Heart left ventricle (tissue), 16 donors: ENCODE results near the gene TH. TPM values are rescaled to one million over a fixed set of nuclear protein-coding genes. Genes with fewer than 3 reads are reported as not detected.

Source experiments
- ATAC-seq, 4 donors: fragments of 200-7000 bp; cut with Tn5 transposase; one replicate each; pipeline ENCODE4 v1.9.1; 2020 to 2022; ENCODE audit warnings: moderate library complexity in 4 of 4, mild to moderate bottlenecking in 3 of 4, moderate number of reproducible peaks in 1 of 4
- DNase-seq, 5 donors: peaks; one replicate each; pipeline ENCODE4 v3.0.0-alpha.2; 2020
- H3K27ac ChIP-seq, 12 donors: fragments of 200-600 bp; sonication (generic) in 4 of 12; one replicate each; pipeline versions ENCODE4 v1.5.0 to v1.8.0; 2016 to 2022; ENCODE audit warnings: mild to moderate bottlenecking in 2 of 12
- H3K27me3 ChIP-seq, 9 donors: fragments of 200-600 bp; sonication (generic) in 2 of 9; one replicate each; pipeline versions ENCODE4 v1.5.1 to v1.8.0; 2016 to 2022; ENCODE audit warnings: mild to moderate bottlenecking in 3 of 9
- H3K36me3 ChIP-seq, 9 donors: fragments of 200-600 bp; sonication (generic) in 2 of 9; one replicate each; pipeline versions ENCODE4 v1.5.0 to v1.8.0; 2018 to 2022; ENCODE audit warnings: mild to moderate bottlenecking in 2 of 9
- H3K4me1 ChIP-seq, 12 donors: fragments of 200-600 bp; sonication (generic) in 4 of 12; one replicate each; pipeline versions ENCODE4 v1.5.0 to v1.8.0; 2016 to 2022; ENCODE audit warnings: mild to moderate bottlenecking in 3 of 12
- H3K4me3 ChIP-seq, 12 donors: fragments of 200-600 bp; sonication (generic) in 4 of 12; one replicate each; pipeline versions ENCODE4 v1.5.0 to v1.8.0; 2017 to 2022; ENCODE audit warnings: mild to moderate bottlenecking in 9 of 12, moderate library complexity in 4 of 12
- H3K9me3 ChIP-seq, 12 donors: fragments of 200-600 bp; sonication (generic) in 4 of 12; one replicate each; pipeline versions ENCODE4 v1.5.0 to v1.8.0; 2016 to 2022; ENCODE audit warnings: mild to moderate bottlenecking in 1 of 12
- CTCF ChIP-seq, 12 donors: fragments of 200-600 bp; sonication (generic) in 4 of 12; IDR thresholded peaks; one replicate each; pipeline versions ENCODE4 v1.5.0 to v1.8.0; 2018 to 2022; ENCODE audit warnings: antibody characterized with exemption in 12 of 12, mild to moderate bottlenecking in 5 of 12
- POLR2A ChIP-seq, 2 donors: fragments of 450-650 bp; IDR thresholded peaks; one replicate each; pipeline ENCODE4 v1.6.1; 2017; ENCODE audit warnings: antibody characterized with exemption in 2 of 2, mild to moderate bottlenecking in 2 of 2, moderate library complexity in 2 of 2
- WGBS, 4 donors: extraction: QIAGEN DNeasy Blood & Tissue Kit in 2 of 4; methylation state at CpG; one replicate each; pipeline versions ENCODE4 v1.1.5 to v1.1.7; 2013 to 2018; 5-methylcytosine and 5-hydroxymethylcytosine counted together
- intact Hi-C, 10 donors: fragments of 100-400 bp; cut with DNase I; formaldehyde crosslinking; loops; one replicate each; pipeline versions ENCODE4 v1.11.1 to v1.14.2; 2022
- polyA plus RNA-seq, 2 donors: library from polyadenylated mRNA; stranded (reverse); fragments of 200-250 nt; gene quantifications; one replicate each; pipeline ENCODE4 v1.2.3, GENCODE V29; 2013
- total RNA-seq, 9 donors: library from RNA; depleted of rRNA in 2 of 9; stranded (reverse); fragments of >200 nt in 2 of 9; fragmentation: NEBNext Ultra II Directional in 3 of 9; extraction: Animal tissue kit (Norgen Biotek cat#: 25700) in 3 of 9; gene quantifications; one replicate each; pipeline versions ENCODE4 v1.1.0 to v1.2.4, GENCODE V29; 2016 to 2023
- donor health status: ischemic (EF 13 %, LVEDD 7.1; RV severe dilation, severe dysfunction).
- donor health status: healthy with polysubstance abuse.
- donor health status: DM: no; HTN: yes; CAD: no.
- donor health status: DM: no; HTN: no; CAD: no.
- donor health status: ischemic (EF 25% LVEDD 6.9; RV normal size, moderate dysfunction).
- donor health status: ischemic (EF 25% LVEDD 5.7; RV mildly dilated, moderate dysfunction).
- donor health status: healthy.
- donor health status: DM: yes; HTN: yes; CAD: no.
- donor health status: ischemic (EF 35%, LVEDD 5.7; RV mildly dilated, moderate dysfunction).
- donor health status: nonischemic (EF 11% LVEDD 7.7; RV severe dilation, severe dysfunction).
- donor health status: DM: yes; HTN: yes; CAD: no.
- donor health status: PGD.
- donor health status: ischemic (EF 29% LVEDD 5.4; RV normal size, mild dysfunction).
- donor health status: nonischemic (EF 23%, LVEDD 6.1; RV moderate dilation, normal function).

TH gene
- total and polyA plus RNA-seq, 11 donors = 0.08 TPM; not detected in 10

- no peaks in the 10 kb centered on the region for H3K36me3 ChIP-seq
- no peaks in the 10 kb centered on the region for H3K9me3 ChIP-seq
- H3K4me1 ChIP-seq = peaks cover 0 to 23% (median 2%) of the 10 kb centered on the region in 12 donors
- no peak overlapping the region for H3K4me3 ChIP-seq
- TF ChIP-seq CTCF (IDR thresholded peaks at IDR 0.05) (no peak), POLR2A (IDR thresholded peaks at IDR 0.05) (no peak)
- intact Hi-C loops = loop anchor here in 6 of 10 donors (10.0 kb wide), 3 partner anchors 332 to 702 kb away; no protein-coding TSS in a partner anchor
- WGBS, 4 donors = 86 to 92% (median 91%) methylated on average over 7 to 10 of the region's 10 CpGs
- no peak overlapping the region for H3K27ac ChIP-seq
- H3K27me3 ChIP-seq = peaks cover 0 to 35% (median 0%) of the 10 kb centered on the region in 9 donors
- DNase-seq = no peak
- ATAC-seq = no peak
These were observed 20.8 kb upstream of the TH start for GRCh38 chr11:2192435-2192834.

DNA sequence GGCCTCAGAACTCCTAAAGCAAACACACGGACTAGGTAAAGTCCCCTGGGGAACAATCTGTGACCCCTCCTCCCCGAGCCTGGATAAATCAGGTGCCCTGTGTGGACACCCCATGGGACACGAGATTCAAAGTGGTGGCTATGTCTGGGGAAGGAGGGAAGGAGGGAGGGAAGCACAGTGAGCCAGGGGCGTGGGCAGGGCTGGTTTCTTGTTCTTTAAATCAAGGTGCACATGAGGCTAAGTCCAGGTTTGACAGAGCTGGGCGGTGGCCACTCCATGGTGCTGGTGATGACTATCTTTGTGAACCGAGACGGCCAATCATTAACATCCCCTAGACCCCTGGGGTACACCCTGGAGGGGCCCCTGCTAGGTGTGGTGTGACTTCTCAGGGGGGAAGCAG, 20.3 kb upstream of the TH start:
- 89 to 93% (median 89%) methylated on average over 7 of the region's 7 CpGs for WGBS, 4 donors
- DNase-seq = no peak
- intact Hi-C loops = loop anchor here in 6 of 10 donors (10.0 kb wide), 3 partner anchors 333 to 703 kb away; no protein-coding TSS in a partner anchor
- no peak overlapping the region for H3K4me3 ChIP-seq
- H3K27ac ChIP-seq = no peak overlapping the region
- no peak for TF ChIP-seq POLR2A (IDR thresholded peaks at IDR 0.05)
- TF ChIP-seq CTCF (IDR thresholded peaks at IDR 0.05) = no peak
- ATAC-seq = no peak
- peaks cover 0 to 23% (median 2%) of the 10 kb centered on the region in 12 donors for H3K4me1 ChIP-seq
- H3K9me3 ChIP-seq = no peaks in the 10 kb centered on the region
- peaks cover 0 to 37% (median 0%) of the 10 kb centered on the region in 9 donors for H3K27me3 ChIP-seq
- no peaks in the 10 kb centered on the region for H3K36me3 ChIP-seq

DNA sequence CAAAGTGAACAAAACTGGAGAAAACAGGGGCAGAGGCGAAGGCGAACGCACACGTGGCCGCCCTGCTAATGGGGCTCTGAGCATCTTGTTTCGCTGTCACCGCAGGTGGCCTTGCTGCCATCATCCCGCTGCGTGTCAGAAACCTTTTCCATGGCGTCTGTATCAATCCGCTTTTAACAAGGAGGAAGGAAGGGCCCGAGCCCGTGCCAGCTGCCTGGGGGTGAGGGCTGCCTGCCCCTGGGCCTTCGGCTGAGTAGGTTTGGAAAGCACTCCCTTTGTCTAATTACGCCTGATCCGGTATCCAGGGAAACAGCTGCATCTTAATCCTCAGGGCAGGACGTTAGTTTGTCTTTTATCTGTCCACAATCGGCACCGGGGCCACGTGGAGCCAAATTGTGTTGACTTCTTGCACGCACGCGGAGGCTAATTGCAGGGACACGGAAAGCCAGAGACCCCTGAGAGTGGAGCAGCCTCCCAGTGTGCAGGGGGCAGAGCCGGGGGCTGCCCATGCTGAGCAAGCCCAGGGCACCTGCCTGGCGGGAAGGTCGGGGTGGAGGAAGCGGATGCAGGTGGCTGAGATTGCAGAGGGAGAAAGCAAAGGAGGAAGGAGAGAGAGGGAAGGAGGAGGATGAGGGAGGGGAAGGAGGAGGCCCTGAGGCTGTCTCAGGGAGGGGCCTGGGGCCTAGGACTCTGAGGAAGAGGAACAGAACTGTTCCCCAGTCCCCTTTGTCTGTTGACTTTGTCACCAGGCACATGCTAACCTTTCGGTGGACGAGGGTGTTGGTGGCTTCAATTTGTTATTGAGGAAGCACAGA, 19.2 kb upstream of the TH start:
- Histone ChIP-seq H3K4me1 (peaks cover 0 to 23% (median 2%) of the 10 kb centered on the region in 12 donors), H3K36me3 (no peaks in the 10 kb centered on the region), H3K9me3 (no peaks in the 10 kb centered on the region), H3K4me3 (no peak overlapping the region), H3K27me3 (peaks cover 0 to 46% (median 3%) of the 10 kb centered on the region in 9 donors), H3K27ac (no peak overlapping the region)
- DNase-seq (no peak), ATAC-seq (peak in 1 of 4 donors; percentile 33)
- intact Hi-C loops = loop anchor here in 6 of 10 donors (10.0 kb wide), 3 partner anchors 334 to 704 kb away; no protein-coding TSS in a partner anchor
- WGBS, 4 donors = 55 to 70% (median 60%) methylated on average over 25 to 30 of the region's 30 CpGs
- TF ChIP-seq CTCF (IDR thresholded peaks at IDR 0.05) (no peak), POLR2A (IDR thresholded peaks at IDR 0.05) (no peak)

DNA sequence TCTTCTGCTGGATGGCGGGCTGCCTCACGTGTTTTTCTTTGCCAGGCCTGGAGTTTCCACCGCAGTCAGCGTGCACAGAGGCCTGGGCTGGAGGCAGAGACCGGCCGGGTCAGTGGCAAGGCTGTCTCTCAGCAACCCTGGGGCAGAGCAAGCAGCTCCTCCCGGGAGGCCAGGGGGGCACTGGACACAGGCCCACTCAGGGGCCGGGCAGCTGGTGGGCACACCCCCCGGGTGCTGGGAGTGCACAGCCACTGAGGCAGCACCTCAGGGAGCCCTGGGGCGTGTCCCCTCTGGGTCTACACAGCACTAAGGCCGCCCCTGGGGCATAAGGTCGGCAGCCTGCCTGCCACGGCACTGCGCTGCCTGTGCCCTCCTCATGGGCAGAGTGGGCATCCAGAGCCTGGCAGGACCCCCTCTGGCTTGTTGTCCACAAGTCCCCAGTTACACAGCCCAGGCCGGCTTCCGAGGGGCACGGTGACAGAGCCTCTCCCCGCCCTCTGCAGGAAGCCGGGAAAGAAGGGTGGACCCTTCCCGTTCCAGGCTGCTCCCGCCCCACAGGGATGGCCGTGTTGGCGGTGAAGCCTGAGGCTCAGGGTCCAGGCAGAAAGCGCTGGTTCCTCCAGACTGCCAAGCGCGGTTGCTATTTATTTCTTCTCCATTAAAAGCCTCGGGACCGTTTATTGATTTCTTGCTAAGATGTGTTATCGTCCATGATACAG, 18.5 kb upstream of the TH start:
- no peak overlapping the region for H3K4me3 ChIP-seq
- H3K4me1 ChIP-seq = peaks cover 0 to 23% (median 2%) of the 10 kb centered on the region in 12 donors
- ATAC-seq (no peak), DNase-seq (no peak)
- H3K27me3 ChIP-seq = peaks cover 0 to 45% (median 7%) of the 10 kb centered on the region in 9 donors
- WGBS, 4 donors = 58 to 71% (median 69%) methylated on average over 23 to 29 of the region's 29 CpGs
- no peaks in the 10 kb centered on the region for H3K9me3 ChIP-seq
- no peak overlapping the region for H3K27ac ChIP-seq
- H3K36me3 ChIP-seq = no peaks in the 10 kb centered on the region
- intact Hi-C loops = loop anchor here in 7 of 10 donors (10.0 kb wide), 3 partner anchors 335 to 705 kb away; no protein-coding TSS in a partner anchor
- TF ChIP-seq POLR2A (IDR thresholded peaks at IDR 0.05) = no peak
- TF ChIP-seq CTCF (IDR thresholded peaks at IDR 0.05) = no peak
